WTC11 (cell line): Measurements from ENCODE around the gene NOX3. TPM values are rescaled to one million over a fixed set of nuclear protein-coding genes. Genes with fewer than 3 reads are reported as not detected.

Experiments
- ATAC-seq: fragments of 200-7000 bp; cut with Tn5 transposase; 2 replicates; pipeline ENCODE4 v1.10.0; 2021; ENCODE audit warnings: mild to moderate bottlenecking, moderate library complexity
- CTCF ChIA-PET: fragments of 300-600 bp; sonication (Branson Sonifier 250); formaldehyde crosslinking; loops from one replicate; lab custom pipeline; 2021; ENCODE audit warnings: antibody characterized with exemption; lab: Charles Lee
- POLR2A ChIA-PET: fragments of 350-600 bp; sonication (Branson Sonifier 250); formaldehyde crosslinking; loops from one replicate; lab custom pipeline; 2021; ENCODE audit warnings: antibody characterized with exemption; lab: Charles Lee
- DNase-seq: peaks from one replicate; pipeline ENCODE4 v3.0.0; 2021; ENCODE audit warnings: low spot score
- H3K27ac Mint-ChIP-seq: 2 replicates; pipeline ENCODE4 v1.8.0; 2021; ENCODE audit warnings: mixed read lengths
- H3K27me3 Mint-ChIP-seq: 2 replicates; pipeline ENCODE4 v1.8.0; 2021; ENCODE audit warnings: low read depth, mild to moderate bottlenecking, moderate library complexity, mixed read lengths
- H3K36me3 Mint-ChIP-seq: 2 replicates; pipeline ENCODE4 v1.8.0; 2021; ENCODE audit warnings: mixed read lengths
- H3K4me1 Mint-ChIP-seq: 2 replicates; pipeline ENCODE4 v1.8.0; 2022; ENCODE audit warnings: mixed read lengths
- H3K4me3 Mint-ChIP-seq: 2 replicates; pipeline ENCODE4 v1.8.0; 2021; ENCODE audit warnings: mild to moderate bottlenecking, moderate library complexity, mixed read lengths
- H3K9me3 Mint-ChIP-seq: 2 replicates; pipeline ENCODE4 v1.8.0; 2021; ENCODE audit warnings: mixed read lengths
- CBFB ChIP-seq: sonication (generic); formaldehyde crosslinking; IDR thresholded peaks from 2 replicates; pipeline ENCODE4 v1.8.1; 2022; ENCODE audit warnings: mild to moderate bottlenecking, low read depth, missing genetic modification reagents
- ETV6 ChIP-seq: sonication (generic); formaldehyde crosslinking; IDR thresholded peaks from 2 replicates; pipeline ENCODE4 v1.8.1; 2022; ENCODE audit warnings: mild to moderate bottlenecking, missing genetic modification reagents
- FOXP1 ChIP-seq: sonication (generic); formaldehyde crosslinking; IDR thresholded peaks from 2 replicates; pipeline ENCODE4 v1.8.0; 2022; ENCODE audit warnings: missing genetic modification reagents, mild to moderate bottlenecking, moderate library complexity, borderline replicate concordance
- GABPB1 ChIP-seq: sonication (generic); formaldehyde crosslinking; IDR thresholded peaks from 2 replicates; pipeline ENCODE4 v1.8.1; 2023; ENCODE audit warnings: mild to moderate bottlenecking, missing genetic modification reagents
- NFE2L1 ChIP-seq: sonication (generic); formaldehyde crosslinking; IDR thresholded peaks from 2 replicates; pipeline ENCODE4 v1.8.1; 2023; ENCODE audit warnings: missing genetic modification reagents
- RORB ChIP-seq: fragments of 250-450 bp; sonication (Bioruptor Pico); IDR thresholded peaks from 2 replicates; pipeline ENCODE4 v1.9.0; 2021; ENCODE audit warnings: mild to moderate bottlenecking
- SMAD3 ChIP-seq: sonication (generic); formaldehyde crosslinking; IDR thresholded peaks from 2 replicates; pipeline ENCODE4 v1.8.0; 2022; ENCODE audit warnings: missing genetic modification reagents, mild to moderate bottlenecking, borderline replicate concordance
- SP1 ChIP-seq: sonication (generic); formaldehyde crosslinking; conservative IDR thresholded peaks from 2 replicates; pipeline ENCODE4 v1.8.1; 2022; ENCODE audit warnings: missing genetic modification reagents
- TP53 ChIP-seq: sonication (generic); formaldehyde crosslinking; IDR thresholded peaks from 2 replicates; pipeline ENCODE4 v1.8.1; 2023; ENCODE audit warnings: mild to moderate bottlenecking, missing genetic modification reagents
- ZNF121 ChIP-seq: sonication (generic); formaldehyde crosslinking; IDR thresholded peaks from 2 replicates; pipeline ENCODE4 v1.8.0; 2023; ENCODE audit warnings: missing genetic modification reagents
- ZNF263 ChIP-seq: sonication (generic); formaldehyde crosslinking; IDR thresholded peaks from 2 replicates; pipeline ENCODE4 v1.8.1; 2022; ENCODE audit warnings: low read depth, mild to moderate bottlenecking, moderate library complexity, missing genetic modification reagents
- total RNA-seq: library from RNA; stranded (reverse); gene quantifications from 3 replicates; pipeline ENCODE4 v1.2.3, GENCODE V29; 2021
- TF ChIP-seq, protein P1 (sequence below): fragments of 250-450 bp; sonication (Bioruptor Pico); IDR thresholded peaks from 2 replicates; pipeline ENCODE4 v2.1.2; 2022; ENCODE audit warnings: mild to moderate bottlenecking, moderate library complexity
- TF ChIP-seq, protein P2 (sequence below): fragments of 250-450 bp; sonication (Bioruptor Pico); IDR thresholded peaks from 2 replicates; pipeline ENCODE4 v1.9.0; 2021; ENCODE audit warnings: mild to moderate bottlenecking
- TF ChIP-seq, protein P3 (sequence below): sonication (generic); formaldehyde crosslinking; IDR thresholded peaks from 2 replicates; pipeline ENCODE4 v1.8.1; 2023; ENCODE audit warnings: mild to moderate bottlenecking, missing genetic modification reagents, borderline replicate concordance
- TF ChIP-seq, protein P4 (sequence below): fragments of 250-450 bp; sonication (Bioruptor Pico); IDR thresholded peaks from 2 replicates; pipeline ENCODE4 v1.9.0; 2021; ENCODE audit warnings: mild to moderate bottlenecking, borderline replicate concordance
- TF ChIP-seq, protein P5 (sequence below): sonication (generic); formaldehyde crosslinking; IDR thresholded peaks from 2 replicates; pipeline ENCODE4 v1.8.0; 2022; ENCODE audit warnings: mild to moderate bottlenecking, missing genetic modification reagents
- TF ChIP-seq, protein P6 (sequence below): sonication (generic); formaldehyde crosslinking; IDR thresholded peaks from 2 replicates; pipeline ENCODE4 v1.8.0; 2022; ENCODE audit warnings: mild to moderate bottlenecking, missing genetic modification reagents
- TF ChIP-seq, protein P7 (sequence below): sonication (generic); formaldehyde crosslinking; IDR thresholded peaks from 2 replicates; pipeline ENCODE4 v1.8.0; 2022; ENCODE audit warnings: mild to moderate bottlenecking, missing genetic modification reagents

The NOX3 gene
- total RNA-seq, 1 experiment from 2014 or later: not detected

DNA sequence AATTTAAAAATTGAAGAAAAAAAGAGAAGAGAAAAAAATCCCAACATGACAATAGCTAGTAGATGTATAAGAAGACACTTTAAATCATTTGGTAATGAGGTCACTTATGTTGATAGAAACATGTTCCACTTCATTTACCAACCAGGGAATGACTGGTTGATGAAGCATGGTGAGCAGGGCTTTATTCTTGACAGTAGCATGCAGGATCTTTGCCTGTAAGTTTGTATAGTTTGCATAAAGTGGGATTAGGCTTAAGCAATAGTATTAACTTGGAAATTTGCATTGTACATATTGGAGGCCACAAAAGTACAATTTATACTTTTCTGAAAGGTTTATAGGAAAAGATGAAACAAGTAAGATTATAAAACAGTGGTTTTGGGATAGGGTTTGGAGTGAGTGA lies 67.0 kb downstream of the NOX3 start:
- Mint-ChIP-seq H3K27ac (no peak overlapping the region), H3K4me3 (no peak overlapping the region), H3K36me3 (no peaks in the 10 kb centered on the region), H3K4me1 (no peaks in the 10 kb centered on the region), H3K27me3 (no peaks in the 10 kb centered on the region), H3K9me3 (no peaks in the 10 kb centered on the region)
- ChIA-PET CTCF (no interaction called here), POLR2A (no interaction called here)
- ATAC-seq: no peak
- TF ChIP-seq, protein P1, sequence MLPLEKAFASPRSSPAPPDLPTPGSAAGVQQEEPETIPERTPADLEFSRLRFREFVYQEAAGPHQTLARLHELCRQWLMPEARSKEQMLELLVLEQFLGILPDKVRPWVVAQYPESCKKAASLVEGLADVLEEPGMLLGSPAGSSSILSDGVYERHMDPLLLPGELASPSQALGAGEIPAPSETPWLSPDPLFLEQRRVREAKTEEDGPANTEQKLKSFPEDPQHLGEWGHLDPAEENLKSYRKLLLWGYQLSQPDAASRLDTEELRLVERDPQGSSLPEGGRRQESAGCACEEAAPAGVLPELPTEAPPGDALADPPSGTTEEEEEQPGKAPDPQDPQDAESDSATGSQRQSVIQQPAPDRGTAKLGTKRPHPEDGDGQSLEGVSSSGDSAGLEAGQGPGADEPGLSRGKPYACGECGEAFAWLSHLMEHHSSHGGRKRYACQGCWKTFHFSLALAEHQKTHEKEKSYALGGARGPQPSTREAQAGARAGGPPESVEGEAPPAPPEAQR (CRISPR knock-in tag): no peak
- TF ChIP-seq TP53 (CRISPR knock-in tag) (no peak), FOXP1 (CRISPR knock-in tag) (no peak), ZNF121 (no peak), ETV6 (no peak), ZNF263 (CRISPR knock-in tag) (no peak), SP1 (no peak), CBFB (CRISPR knock-in tag) (no peak), SMAD3 (CRISPR knock-in tag) (no peak), RORB (CRISPR knock-in tag) (no peak), GABPB1 (CRISPR knock-in tag) (no peak), NFE2L1 (CRISPR knock-in tag) (no peak)
- TF ChIP-seq, protein P2, sequence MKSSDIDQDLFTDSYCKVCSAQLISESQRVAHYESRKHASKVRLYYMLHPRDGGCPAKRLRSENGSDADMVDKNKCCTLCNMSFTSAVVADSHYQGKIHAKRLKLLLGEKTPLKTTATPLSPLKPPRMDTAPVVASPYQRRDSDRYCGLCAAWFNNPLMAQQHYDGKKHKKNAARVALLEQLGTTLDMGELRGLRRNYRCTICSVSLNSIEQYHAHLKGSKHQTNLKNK (CRISPR knock-in tag): no peak
- TF ChIP-seq, protein P3, sequence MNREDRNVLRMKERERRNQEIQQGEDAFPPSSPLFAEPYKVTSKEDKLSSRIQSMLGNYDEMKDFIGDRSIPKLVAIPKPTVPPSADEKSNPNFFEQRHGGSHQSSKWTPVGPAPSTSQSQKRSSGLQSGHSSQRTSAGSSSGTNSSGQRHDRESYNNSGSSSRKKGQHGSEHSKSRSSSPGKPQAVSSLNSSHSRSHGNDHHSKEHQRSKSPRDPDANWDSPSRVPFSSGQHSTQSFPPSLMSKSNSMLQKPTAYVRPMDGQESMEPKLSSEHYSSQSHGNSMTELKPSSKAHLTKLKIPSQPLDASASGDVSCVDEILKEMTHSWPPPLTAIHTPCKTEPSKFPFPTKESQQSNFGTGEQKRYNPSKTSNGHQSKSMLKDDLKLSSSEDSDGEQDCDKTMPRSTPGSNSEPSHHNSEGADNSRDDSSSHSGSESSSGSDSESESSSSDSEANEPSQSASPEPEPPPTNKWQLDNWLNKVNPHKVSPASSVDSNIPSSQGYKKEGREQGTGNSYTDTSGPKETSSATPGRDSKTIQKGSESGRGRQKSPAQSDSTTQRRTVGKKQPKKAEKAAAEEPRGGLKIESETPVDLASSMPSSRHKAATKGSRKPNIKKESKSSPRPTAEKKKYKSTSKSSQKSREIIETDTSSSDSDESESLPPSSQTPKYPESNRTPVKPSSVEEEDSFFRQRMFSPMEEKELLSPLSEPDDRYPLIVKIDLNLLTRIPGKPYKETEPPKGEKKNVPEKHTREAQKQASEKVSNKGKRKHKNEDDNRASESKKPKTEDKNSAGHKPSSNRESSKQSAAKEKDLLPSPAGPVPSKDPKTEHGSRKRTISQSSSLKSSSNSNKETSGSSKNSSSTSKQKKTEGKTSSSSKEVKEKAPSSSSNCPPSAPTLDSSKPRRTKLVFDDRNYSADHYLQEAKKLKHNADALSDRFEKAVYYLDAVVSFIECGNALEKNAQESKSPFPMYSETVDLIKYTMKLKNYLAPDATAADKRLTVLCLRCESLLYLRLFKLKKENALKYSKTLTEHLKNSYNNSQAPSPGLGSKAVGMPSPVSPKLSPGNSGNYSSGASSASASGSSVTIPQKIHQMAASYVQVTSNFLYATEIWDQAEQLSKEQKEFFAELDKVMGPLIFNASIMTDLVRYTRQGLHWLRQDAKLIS (CRISPR knock-in tag): no peak
- TF ChIP-seq, protein P4, sequence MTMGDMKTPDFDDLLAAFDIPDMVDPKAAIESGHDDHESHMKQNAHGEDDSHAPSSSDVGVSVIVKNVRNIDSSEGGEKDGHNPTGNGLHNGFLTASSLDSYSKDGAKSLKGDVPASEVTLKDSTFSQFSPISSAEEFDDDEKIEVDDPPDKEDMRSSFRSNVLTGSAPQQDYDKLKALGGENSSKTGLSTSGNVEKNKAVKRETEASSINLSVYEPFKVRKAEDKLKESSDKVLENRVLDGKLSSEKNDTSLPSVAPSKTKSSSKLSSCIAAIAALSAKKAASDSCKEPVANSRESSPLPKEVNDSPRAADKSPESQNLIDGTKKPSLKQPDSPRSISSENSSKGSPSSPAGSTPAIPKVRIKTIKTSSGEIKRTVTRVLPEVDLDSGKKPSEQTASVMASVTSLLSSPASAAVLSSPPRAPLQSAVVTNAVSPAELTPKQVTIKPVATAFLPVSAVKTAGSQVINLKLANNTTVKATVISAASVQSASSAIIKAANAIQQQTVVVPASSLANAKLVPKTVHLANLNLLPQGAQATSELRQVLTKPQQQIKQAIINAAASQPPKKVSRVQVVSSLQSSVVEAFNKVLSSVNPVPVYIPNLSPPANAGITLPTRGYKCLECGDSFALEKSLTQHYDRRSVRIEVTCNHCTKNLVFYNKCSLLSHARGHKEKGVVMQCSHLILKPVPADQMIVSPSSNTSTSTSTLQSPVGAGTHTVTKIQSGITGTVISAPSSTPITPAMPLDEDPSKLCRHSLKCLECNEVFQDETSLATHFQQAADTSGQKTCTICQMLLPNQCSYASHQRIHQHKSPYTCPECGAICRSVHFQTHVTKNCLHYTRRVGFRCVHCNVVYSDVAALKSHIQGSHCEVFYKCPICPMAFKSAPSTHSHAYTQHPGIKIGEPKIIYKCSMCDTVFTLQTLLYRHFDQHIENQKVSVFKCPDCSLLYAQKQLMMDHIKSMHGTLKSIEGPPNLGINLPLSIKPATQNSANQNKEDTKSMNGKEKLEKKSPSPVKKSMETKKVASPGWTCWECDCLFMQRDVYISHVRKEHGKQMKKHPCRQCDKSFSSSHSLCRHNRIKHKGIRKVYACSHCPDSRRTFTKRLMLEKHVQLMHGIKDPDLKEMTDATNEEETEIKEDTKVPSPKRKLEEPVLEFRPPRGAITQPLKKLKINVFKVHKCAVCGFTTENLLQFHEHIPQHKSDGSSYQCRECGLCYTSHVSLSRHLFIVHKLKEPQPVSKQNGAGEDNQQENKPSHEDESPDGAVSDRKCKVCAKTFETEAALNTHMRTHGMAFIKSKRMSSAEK (CRISPR knock-in tag): no peak
- TF ChIP-seq, protein P5, sequence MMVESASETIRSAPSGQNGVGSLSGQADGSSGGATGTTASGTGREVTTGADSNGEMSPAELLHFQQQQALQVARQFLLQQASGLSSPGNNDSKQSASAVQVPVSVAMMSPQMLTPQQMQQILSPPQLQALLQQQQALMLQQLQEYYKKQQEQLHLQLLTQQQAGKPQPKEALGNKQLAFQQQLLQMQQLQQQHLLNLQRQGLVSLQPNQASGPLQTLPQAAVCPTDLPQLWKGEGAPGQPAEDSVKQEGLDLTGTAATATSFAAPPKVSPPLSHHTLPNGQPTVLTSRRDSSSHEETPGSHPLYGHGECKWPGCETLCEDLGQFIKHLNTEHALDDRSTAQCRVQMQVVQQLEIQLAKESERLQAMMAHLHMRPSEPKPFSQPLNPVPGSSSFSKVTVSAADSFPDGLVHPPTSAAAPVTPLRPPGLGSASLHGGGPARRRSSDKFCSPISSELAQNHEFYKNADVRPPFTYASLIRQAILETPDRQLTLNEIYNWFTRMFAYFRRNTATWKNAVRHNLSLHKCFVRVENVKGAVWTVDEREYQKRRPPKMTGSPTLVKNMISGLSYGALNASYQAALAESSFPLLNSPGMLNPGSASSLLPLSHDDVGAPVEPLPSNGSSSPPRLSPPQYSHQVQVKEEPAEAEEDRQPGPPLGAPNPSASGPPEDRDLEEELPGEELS: no peak
- TF ChIP-seq, protein P6, sequence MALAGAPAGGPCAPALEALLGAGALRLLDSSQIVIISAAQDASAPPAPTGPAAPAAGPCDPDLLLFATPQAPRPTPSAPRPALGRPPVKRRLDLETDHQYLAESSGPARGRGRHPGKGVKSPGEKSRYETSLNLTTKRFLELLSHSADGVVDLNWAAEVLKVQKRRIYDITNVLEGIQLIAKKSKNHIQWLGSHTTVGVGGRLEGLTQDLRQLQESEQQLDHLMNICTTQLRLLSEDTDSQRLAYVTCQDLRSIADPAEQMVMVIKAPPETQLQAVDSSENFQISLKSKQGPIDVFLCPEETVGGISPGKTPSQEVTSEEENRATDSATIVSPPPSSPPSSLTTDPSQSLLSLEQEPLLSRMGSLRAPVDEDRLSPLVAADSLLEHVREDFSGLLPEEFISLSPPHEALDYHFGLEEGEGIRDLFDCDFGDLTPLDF (CRISPR knock-in tag): no peak
- TF ChIP-seq, protein P7, sequence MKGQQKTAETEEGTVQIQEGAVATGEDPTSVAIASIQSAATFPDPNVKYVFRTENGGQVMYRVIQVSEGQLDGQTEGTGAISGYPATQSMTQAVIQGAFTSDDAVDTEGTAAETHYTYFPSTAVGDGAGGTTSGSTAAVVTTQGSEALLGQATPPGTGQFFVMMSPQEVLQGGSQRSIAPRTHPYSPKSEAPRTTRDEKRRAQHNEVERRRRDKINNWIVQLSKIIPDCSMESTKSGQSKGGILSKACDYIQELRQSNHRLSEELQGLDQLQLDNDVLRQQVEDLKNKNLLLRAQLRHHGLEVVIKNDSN (CRISPR knock-in tag): no peak
- DNase-seq: no peak
